Measurements from ENCODE around the gene CXCL9.
"Not testable (repeated sequence)": the region's sequence is repeated elsewhere in the genome, so short reads cannot be mapped to it uniquely, and the experiment has no call there.

Gene CXCL9

GRCh38 chr4:76007089-76007862 lies at the start of gene CXCL9:
TSS of gene CXCL9 (minus strand) at chr4:76007509. CDS start at chr4:76007449, 60 bp downstream.
- DNase-seq (ENCODE audit: low read depth in 3 of 3, low spot score in 1 of 3) = no peak

DNA sequence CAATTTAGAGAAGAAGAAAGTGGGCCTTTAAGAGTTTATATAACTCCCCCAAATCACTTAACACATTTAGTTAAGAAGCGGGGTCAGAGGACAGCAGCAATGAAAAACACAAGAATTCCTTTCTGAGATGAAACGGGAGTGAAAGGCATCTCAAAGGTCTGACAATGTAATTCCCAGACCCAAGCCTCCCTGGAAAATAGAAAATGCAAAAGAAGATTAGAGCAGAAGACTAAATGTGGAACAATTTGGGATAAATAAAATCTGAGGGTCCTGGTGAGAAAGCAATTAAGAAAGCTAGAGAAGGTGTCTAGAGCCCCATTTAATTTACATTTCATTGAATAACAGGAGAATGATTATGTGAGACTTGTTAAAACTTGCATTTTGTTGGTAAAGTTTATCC lies 48.1 kb upstream of the CXCL9 start:
- DNase-seq (ENCODE audit: low read depth in 3 of 3, low spot score in 1 of 3) = no peak

DNA sequence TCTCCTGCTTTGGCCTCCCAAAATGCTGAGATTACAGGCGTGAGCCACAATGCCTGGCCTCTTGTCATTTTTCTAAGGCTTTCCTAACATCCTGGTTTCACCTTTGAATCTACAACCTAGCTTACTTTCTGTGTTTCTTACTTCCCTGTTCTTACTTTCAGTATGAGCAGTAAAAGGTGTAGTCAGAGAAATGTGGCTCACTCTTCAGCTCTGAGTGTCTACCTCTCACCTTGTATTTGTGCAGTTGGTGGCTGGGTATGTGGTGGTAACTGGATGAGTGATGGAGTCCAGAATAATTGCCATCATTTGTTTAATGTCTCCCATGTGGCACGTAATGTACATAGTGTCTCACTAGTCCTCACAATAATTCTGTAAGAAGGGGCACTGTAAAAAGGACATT lies 47.7 kb upstream of the CXCL9 start:
- no peak for DNase-seq (ENCODE audit: low read depth in 3 of 3, low spot score in 1 of 3)

GRCh38 chr4:76053730-76054129 lies 46.4 kb upstream of the CXCL9 start:
- DNase-seq (ENCODE audit: low read depth in 3 of 3, low spot score in 1 of 3) = no peak

GRCh38 chr4:76050560-76051050 lies 43.3 kb upstream of the CXCL9 start:
- DNase-seq (ENCODE audit: low read depth in 3 of 3, low spot score in 1 of 3) = not testable (repeated sequence)

DNA sequence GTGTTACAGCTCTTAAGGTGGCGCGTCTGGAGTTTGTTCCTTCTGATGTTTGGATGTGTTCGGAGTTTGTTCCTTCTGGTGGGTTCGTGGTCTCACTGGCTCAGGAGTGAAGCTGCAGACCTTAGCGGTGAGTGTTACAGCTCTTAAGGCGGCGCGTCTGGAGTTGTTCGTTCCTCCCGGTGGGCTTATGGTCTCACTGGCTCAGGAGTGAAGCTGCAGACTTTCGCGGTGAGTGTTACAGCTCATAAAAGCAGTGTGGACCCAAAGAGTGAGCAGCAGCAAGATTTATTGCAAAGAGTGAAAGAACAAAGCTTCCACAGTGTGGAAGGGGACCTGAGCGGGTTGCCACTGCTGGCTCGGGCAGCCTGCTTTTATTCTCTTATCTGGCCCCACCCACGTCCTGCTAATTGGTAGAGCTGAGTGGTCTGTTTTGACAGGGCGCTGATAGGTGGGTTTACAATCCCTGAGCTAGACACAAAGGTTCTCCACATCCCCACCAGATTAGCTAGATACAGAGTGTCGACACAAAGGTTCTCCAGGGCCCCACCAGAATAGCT lies 42.6 kb upstream of the CXCL9 start:
- not testable (repeated sequence) for DNase-seq (ENCODE audit: low read depth in 3 of 3, low spot score in 1 of 3)

DNA sequence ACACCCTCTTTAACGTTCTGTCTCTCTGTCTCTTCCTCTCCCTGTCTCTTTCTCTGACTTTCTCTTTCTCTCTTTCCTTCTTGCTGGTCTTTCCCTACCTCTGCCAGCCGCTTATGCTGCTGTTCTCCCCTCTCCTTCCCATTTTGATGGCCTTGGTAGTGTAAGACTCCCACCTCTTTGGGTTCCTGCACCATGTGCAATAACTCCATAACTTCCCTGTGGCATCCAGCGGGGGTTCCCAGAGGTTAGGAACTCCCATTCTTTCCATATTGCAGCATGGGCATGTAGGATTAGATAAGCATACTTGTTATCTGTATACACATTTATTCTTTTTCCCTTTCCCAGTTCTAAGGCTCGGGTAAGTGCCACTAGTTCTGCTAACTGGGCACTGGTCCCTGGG lies 37.4 kb upstream of the CXCL9 start:
- not testable (repeated sequence) for DNase-seq (ENCODE audit: low read depth in 3 of 3, low spot score in 1 of 3)

DNA sequence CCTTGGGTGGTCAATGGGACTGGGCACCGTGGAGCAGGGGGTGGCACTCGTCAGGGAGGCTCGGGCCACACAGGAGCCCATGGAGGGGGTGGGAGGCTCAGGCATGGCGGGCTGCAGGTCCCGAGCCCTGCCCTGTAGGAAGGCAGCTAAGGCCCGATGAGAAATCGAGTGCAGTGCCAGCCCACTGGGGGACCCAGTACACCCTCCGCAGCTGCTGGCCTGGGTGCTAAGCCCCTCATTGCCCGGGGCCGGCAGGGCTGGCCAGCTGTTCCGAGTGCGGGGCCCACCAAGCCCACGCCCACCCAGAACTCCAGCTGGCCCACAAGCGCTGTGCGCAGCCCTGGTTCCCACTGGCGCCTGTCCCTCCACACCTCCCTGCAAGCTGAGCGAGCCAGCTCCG lies 36.0 kb upstream of the CXCL9 start:
- DNase-seq (ENCODE audit: low read depth in 3 of 3, low spot score in 1 of 3) = not testable (repeated sequence)

GRCh38 chr4:76042241-76042998 lies 35.1 kb upstream of the CXCL9 start:
- DNase-seq (ENCODE audit: low read depth in 3 of 3, low spot score in 1 of 3) = not testable (repeated sequence)

- DNase-seq (ENCODE audit: low read depth in 3 of 3, low spot score in 1 of 3) = no peak
Observed at GRCh38 chr4:76036855-76037254, 29.5 kb upstream of the CXCL9 start.

GRCh38 chr4:76035799-76036380 lies 28.6 kb upstream of the CXCL9 start, which contains the start of gene CXCL11:
TSS of gene CXCL11 (minus strand) at chr4:76036070. CDS start at chr4:76035987, 83 bp downstream.
- no peak for DNase-seq (ENCODE audit: low read depth in 3 of 3, low spot score in 1 of 3)

DNA sequence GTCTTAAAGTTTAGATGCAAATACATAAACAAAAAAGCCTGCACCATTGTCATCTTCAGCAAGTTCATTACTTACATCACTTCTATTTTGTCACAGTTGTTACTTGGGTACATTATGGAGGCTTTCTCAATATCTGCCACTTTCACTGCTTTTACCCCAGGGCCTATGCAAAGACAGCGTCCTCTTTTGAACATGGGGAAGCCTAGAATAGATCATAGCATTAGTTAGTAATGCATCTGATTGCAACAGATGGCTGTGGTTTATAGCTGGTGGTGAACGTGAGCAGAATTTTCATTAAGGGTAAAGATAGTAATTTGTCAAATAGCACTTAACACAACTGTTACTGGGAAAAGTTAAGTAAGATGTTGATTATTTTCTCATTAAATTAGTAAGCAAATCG lies 27.8 kb upstream of the CXCL9 start:
- no peak for DNase-seq (ENCODE audit: low read depth in 3 of 3, low spot score in 1 of 3)

DNA sequence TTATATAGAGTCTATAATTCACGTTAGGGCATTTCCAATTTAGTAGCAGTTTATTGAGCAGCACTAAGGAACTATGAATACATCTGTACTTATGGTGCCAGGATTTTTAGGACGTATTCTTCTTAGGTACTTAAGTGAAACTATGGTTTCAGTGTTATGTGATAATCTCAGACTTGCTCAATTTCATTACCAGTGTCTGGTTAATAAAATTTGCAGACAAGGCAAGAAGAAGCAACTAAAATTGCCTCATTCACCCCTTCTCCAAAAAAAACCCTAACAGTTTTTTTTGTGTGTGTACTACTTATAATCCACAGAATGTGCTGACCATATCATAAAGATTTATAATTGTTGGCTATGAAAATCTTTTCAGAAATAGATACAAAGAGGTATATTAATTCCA lies 22.0 kb upstream of the CXCL9 start:
- DNase-seq (ENCODE audit: low read depth in 3 of 3, low spot score in 1 of 3) = no peak

DNA sequence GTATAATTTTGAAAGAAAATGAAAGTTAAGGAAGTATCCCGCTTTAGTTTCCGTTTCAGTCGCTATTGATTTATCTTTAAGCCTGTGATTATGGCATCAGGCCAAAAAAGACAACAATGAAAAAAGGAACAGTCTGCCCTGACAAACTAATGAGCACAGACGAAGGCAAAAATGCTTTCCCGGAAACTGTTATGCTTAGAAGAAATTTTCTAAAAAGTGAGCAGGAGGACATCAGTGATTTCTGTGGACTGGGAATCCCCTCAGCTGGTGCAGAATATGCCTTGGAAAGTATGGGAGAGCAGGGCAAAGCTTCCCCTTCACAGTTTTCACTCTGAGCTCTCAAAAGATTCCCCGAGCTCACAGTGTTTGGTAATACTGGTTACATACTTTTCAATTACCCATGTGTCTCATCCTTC lies 21.0 kb upstream of the CXCL9 start:
- no peak for DNase-seq (ENCODE audit: low read depth in 3 of 3, low spot score in 1 of 3)

DNA sequence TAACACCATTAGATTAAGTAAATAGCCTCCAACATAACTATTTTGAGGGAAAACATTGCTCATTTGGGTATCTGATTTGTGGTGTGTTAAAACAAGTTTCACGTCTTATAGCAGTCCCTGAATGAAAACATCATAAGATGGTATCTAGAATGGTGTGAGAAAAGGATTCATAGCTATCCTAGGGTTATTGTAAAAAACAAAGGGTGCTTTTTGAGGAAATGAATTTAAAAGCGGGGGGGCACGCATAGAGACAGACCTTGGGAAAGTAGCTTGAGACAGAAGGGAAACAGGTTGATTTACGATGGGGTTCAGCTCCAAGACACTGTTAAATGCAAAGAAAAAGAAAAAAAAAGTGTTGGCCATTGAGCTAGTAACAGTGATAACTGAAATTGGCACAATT lies 16.8 kb upstream of the CXCL9 start:
- no peak for DNase-seq (ENCODE audit: low read depth in 3 of 3, low spot score in 1 of 3)

DNA sequence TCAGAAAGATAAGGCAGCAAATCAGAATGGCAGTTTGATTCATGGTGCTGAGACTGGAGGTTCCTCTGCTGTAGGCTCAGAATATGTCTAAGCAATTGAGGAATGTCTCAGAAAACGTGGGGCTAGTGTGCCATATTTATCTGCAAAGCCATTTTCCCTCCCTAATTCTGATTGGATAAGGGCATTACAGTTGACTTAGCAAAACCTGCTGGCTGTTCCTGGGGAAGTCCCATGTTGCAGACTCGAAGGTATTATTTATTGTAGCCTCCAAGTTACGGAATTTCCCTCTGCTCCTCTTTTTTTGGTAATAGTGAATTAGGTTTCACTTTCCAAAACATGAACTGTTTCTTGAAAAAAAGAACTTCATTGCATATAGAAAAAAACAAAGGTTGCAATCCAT lies 16.1 kb upstream of the CXCL9 start, which contains the start of gene CXCL10:
TSS of gene CXCL10 (minus strand) at position 109 of the 400 bp plus-strand sequence. CDS start at position 43, 66 bp downstream.
- no peak for DNase-seq (ENCODE audit: low read depth in 3 of 3, low spot score in 1 of 3)

DNA sequence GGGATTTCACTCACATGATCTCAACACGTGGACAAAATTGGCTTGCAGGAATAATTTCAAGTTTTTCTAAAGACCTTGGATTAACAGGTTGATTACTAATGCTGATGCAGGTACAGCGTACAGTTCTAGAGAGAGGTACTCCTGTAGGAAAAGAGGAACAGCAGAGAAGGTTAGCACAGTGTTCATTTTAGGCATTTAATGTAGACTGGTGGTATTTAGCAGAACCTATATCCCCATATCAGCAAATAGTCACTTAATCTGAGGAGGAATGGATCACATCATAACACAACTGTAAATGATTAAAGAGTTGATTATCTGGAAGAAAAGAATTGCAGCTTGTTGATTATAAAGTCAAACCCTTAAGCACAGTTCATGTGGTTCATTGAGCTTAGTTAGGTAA lies 15.4 kb upstream of the CXCL9 start:
- no peak for DNase-seq (ENCODE audit: low read depth in 3 of 3, low spot score in 1 of 3)

- DNase-seq (ENCODE audit: low read depth in 3 of 3, low spot score in 1 of 3) = no peak
Observed at GRCh38 chr4:76022031-76022430, 14.7 kb upstream of the CXCL9 start.

GRCh38 chr4:76017056-76017686 lies 9.9 kb upstream of the CXCL9 start:
- DNase-seq (ENCODE audit: low read depth in 3 of 3, low spot score in 1 of 3) = no peak

GRCh38 chr4:76016393-76016792 lies 9.1 kb upstream of the CXCL9 start:
- no peak for DNase-seq (ENCODE audit: low read depth in 3 of 3, low spot score in 1 of 3)

DNA sequence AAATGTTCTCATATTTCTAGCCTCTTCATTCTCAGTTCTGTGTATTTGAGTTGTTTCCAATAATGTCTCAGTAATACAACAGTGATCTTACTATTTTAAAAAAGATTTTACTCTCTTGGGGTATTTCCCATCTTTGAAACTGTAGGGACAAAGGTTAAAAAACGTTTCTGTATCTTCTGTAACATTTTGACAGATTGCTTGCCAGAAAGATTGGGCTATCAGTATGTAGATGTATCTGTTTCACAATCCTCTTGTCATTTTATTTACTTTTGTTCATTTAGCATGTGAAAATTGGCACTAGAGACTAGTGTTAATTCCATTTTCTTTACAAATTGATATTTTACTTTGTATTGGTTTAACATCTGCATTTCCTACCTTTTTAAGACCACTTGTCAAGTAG lies 6.2 kb upstream of the CXCL9 start:
- no peak for DNase-seq (ENCODE audit: low read depth in 3 of 3, low spot score in 1 of 3)
